ENCODE measurements around the gene GLB1L.

Gene GLB1L

GRCh38 chr2:219278655-219279150 is 33.5 kb upstream of the GLB1L start:
- peaks cover 25% of the 10 kb centered on the region for H3K4me1 ChIP-seq (ENCODE audit: control insufficient read depth, insufficient read depth, low read length)

GRCh38 chr2:219277703-219278654 is 32.7 kb upstream of the GLB1L start:
- Histone ChIP-seq H3K4me1 (ENCODE audit: control insufficient read depth, insufficient read depth, low read length) (peaks cover 25% of the 10 kb centered on the region), H3K9me3 (ENCODE audit: control insufficient read depth, low read length) (no peaks in the 10 kb centered on the region), H3K9ac (ENCODE audit: low read length) (peak overlapping the region; percentile 88), H3K4me3 (ENCODE audit: low read length) (peak overlapping the region; percentile 58), H3K36me3 (ENCODE audit: control insufficient read depth, insufficient read depth, low read length) (no peaks in the 10 kb centered on the region), H3K27me3 (ENCODE audit: control insufficient read depth, insufficient read depth, low read length) (no peaks in the 10 kb centered on the region)

More at GRCh38 chr2:219278655-219279150, 33.5 kb upstream of the GLB1L start:
- Histone ChIP-seq H3K9ac (ENCODE audit: low read length) (peak overlapping the region; percentile 88), H3K27me3 (ENCODE audit: control insufficient read depth, insufficient read depth, low read length) (no peaks in the 10 kb centered on the region), H3K9me3 (ENCODE audit: control insufficient read depth, low read length) (no peaks in the 10 kb centered on the region), H3K4me3 (ENCODE audit: low read length) (peak overlapping the region; percentile 58), H3K36me3 (ENCODE audit: control insufficient read depth, insufficient read depth, low read length) (no peaks in the 10 kb centered on the region)

DNA sequence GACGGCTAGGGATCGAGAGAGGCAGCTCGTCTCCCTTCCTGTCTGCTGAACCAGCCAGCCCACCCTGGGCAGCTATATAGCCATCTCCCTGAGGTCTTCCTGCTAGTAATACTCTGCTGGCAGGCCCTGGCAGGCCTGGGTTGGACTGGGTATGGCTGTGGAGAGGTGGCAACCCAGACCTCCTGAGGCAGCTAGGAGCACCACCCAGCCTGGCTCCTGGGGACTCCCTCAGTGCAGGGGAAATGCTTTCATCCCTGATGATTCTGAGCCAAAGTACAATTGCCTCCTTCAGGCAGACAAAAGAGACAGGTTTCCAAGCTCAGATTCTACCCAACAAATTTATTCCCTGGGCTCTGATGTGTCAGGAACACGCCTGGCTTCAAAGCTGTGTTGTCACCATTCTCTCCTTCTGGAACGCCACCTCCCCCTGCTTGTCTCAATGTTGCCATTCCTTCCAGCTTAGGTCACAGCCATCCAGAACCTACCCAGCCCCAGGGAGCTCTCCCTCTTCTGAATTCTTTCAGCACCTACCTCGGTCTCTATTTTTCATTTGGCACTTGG is 29.2 kb upstream of the GLB1L start:
- H3K4me3 ChIP-seq (ENCODE audit: low read length) = no peak overlapping the region
- peaks cover 4% of the 10 kb centered on the region for H3K27me3 ChIP-seq (ENCODE audit: control insufficient read depth, insufficient read depth, low read length)
- no peaks in the 10 kb centered on the region for H3K36me3 ChIP-seq (ENCODE audit: control insufficient read depth, insufficient read depth, low read length)
- H3K9me3 ChIP-seq (ENCODE audit: control insufficient read depth, low read length) = no peaks in the 10 kb centered on the region
- H3K9ac ChIP-seq (ENCODE audit: low read length) = no peak overlapping the region
- peaks cover 22% of the 10 kb centered on the region for H3K4me1 ChIP-seq (ENCODE audit: control insufficient read depth, insufficient read depth, low read length)

- H3K36me3 ChIP-seq (ENCODE audit: control insufficient read depth, insufficient read depth, low read length) = no peaks in the 10 kb centered on the region
- peaks cover 5% of the 10 kb centered on the region for H3K27me3 ChIP-seq (ENCODE audit: control insufficient read depth, insufficient read depth, low read length)
- peaks cover 23% of the 10 kb centered on the region for H3K4me1 ChIP-seq (ENCODE audit: control insufficient read depth, insufficient read depth, low read length)
- no peak overlapping the region for H3K4me3 ChIP-seq (ENCODE audit: low read length)
- no peak overlapping the region for H3K9ac ChIP-seq (ENCODE audit: low read length)
- H3K9me3 ChIP-seq (ENCODE audit: control insufficient read depth, low read length) = no peaks in the 10 kb centered on the region
Observed at GRCh38 chr2:219273937-219274336, 28.7 kb upstream of the GLB1L start.

GRCh38 chr2:219272995-219273394 is 27.8 kb upstream of the GLB1L start:
- Histone ChIP-seq H3K36me3 (ENCODE audit: control insufficient read depth, insufficient read depth, low read length) (no peaks in the 10 kb centered on the region), H3K4me3 (ENCODE audit: low read length) (no peak overlapping the region), H3K9ac (ENCODE audit: low read length) (no peak overlapping the region), H3K27me3 (ENCODE audit: control insufficient read depth, insufficient read depth, low read length) (peaks cover 5% of the 10 kb centered on the region), H3K4me1 (ENCODE audit: control insufficient read depth, insufficient read depth, low read length) (peaks cover 14% of the 10 kb centered on the region), H3K9me3 (ENCODE audit: control insufficient read depth, low read length) (no peaks in the 10 kb centered on the region)

DNA sequence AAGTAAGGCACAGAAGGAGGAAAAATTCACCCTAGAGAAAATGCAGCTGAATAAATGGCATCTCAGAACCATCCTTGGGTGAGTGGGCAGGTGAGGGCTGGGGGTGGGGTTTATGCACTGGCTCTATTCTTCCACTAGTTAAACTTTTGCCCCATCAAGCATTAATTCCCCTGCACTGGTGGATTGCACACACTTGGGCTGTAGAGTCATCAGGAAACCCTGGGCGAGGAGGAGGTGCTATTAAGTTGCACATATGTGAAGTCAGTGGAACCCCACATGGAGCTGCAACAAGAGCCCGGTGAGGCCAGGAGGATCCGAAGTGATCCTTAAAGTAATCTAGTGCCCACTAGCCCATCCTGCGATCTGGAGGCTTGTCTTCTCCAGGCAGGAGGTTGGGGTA is 27.1 kb upstream of the GLB1L start:
- no peak overlapping the region for H3K4me3 ChIP-seq (ENCODE audit: low read length)
- no peaks in the 10 kb centered on the region for H3K9me3 ChIP-seq (ENCODE audit: control insufficient read depth, low read length)
- H3K4me1 ChIP-seq (ENCODE audit: control insufficient read depth, insufficient read depth, low read length) = peaks cover 7% of the 10 kb centered on the region

DNA sequence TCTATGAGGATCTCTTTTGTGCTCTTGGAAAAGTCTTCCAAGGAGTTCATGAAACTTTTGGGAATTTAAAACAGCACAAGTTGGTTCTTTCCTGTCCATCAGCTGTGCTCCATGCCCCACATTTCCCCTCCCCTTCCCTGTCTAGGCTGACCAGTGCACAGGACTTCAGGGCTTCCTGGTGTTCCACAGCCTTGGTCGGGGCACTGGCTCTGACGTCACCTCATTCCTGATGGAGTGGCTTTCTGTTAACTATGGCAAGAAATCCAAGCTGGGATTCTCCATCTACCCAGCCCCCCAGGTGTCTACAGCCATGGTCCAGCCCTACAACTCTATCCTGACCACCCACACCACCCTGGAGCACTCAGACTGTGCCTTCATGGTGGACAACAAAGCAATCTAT is 25.8 kb upstream of the GLB1L start:
- H3K4me1 ChIP-seq (ENCODE audit: control insufficient read depth, insufficient read depth, low read length) = peaks cover 7% of the 10 kb centered on the region
- no peak overlapping the region for H3K4me3 ChIP-seq (ENCODE audit: low read length)
- H3K9me3 ChIP-seq (ENCODE audit: control insufficient read depth, low read length) = no peaks in the 10 kb centered on the region
- no peak overlapping the region for H3K9ac ChIP-seq (ENCODE audit: low read length)
- H3K27me3 ChIP-seq (ENCODE audit: control insufficient read depth, insufficient read depth, low read length) = peaks cover 5% of the 10 kb centered on the region
- no peaks in the 10 kb centered on the region for H3K36me3 ChIP-seq (ENCODE audit: control insufficient read depth, insufficient read depth, low read length)

More for the DNA sequence above, 27.1 kb upstream of the GLB1L start:
- Histone ChIP-seq H3K27me3 (ENCODE audit: control insufficient read depth, insufficient read depth, low read length) (peaks cover 5% of the 10 kb centered on the region), H3K9ac (ENCODE audit: low read length) (no peak overlapping the region), H3K36me3 (ENCODE audit: control insufficient read depth, insufficient read depth, low read length) (no peaks in the 10 kb centered on the region)

DNA sequence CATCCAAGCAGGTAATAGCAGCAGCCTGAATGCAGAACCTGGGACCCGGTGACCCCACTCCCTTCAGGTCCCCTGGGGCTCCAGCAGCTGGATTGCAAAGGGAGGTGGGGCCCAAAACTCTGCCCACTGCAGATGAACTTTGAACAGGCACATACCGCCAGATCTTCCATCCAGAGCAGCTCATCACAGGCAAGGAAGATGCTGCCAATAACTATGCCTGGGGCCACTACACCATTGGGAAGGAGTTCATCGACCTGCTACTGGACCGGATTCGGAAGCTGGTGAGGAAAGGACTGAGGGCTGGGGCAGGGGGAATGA is 24.8 kb upstream of the GLB1L start:
- Histone ChIP-seq H3K9me3 (ENCODE audit: control insufficient read depth, low read length) (no peaks in the 10 kb centered on the region), H3K4me1 (ENCODE audit: control insufficient read depth, insufficient read depth, low read length) (peaks cover 7% of the 10 kb centered on the region), H3K27me3 (ENCODE audit: control insufficient read depth, insufficient read depth, low read length) (peaks cover 5% of the 10 kb centered on the region)

GRCh38 chr2:219269362-219270054 is 24.3 kb upstream of the GLB1L start:
- H3K4me1 ChIP-seq (ENCODE audit: control insufficient read depth, insufficient read depth, low read length) = peaks cover 7% of the 10 kb centered on the region
- H3K4me3 ChIP-seq (ENCODE audit: low read length) = no peak overlapping the region
- H3K27me3 ChIP-seq (ENCODE audit: control insufficient read depth, insufficient read depth, low read length) = peaks cover 5% of the 10 kb centered on the region
- no peaks in the 10 kb centered on the region for H3K36me3 ChIP-seq (ENCODE audit: control insufficient read depth, insufficient read depth, low read length)
- H3K9ac ChIP-seq (ENCODE audit: low read length) = no peak overlapping the region
- no peaks in the 10 kb centered on the region for H3K9me3 ChIP-seq (ENCODE audit: control insufficient read depth, low read length)

More for the DNA sequence above, 24.8 kb upstream of the GLB1L start:
- no peaks in the 10 kb centered on the region for H3K36me3 ChIP-seq (ENCODE audit: control insufficient read depth, insufficient read depth, low read length)
- H3K4me3 ChIP-seq (ENCODE audit: low read length) = no peak overlapping the region
- H3K9ac ChIP-seq (ENCODE audit: low read length) = no peak overlapping the region

DNA sequence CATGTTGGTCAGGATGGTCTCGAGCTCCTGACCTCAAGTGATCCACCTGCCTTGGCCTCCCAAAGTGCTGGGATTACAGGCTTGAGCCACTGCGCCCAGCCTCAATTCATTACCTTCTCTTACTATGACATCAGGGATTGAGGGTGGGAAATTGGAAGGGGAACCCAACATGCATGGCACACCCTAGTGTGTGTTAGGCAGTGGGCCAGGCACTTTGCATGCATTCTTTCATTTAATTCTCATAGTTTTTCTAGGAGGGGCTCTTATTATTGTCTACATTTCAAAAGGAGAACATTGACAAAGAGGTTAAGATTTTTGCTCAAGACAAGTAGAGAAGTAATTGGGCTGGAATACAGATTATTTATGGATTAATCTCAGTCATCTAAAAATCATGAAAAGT is 23.1 kb upstream of the GLB1L start:
- H3K9me3 ChIP-seq (ENCODE audit: control insufficient read depth, low read length) = no peaks in the 10 kb centered on the region
- H3K4me1 ChIP-seq (ENCODE audit: control insufficient read depth, insufficient read depth, low read length) = peaks cover 7% of the 10 kb centered on the region
- peaks cover 5% of the 10 kb centered on the region for H3K27me3 ChIP-seq (ENCODE audit: control insufficient read depth, insufficient read depth, low read length)
- no peaks in the 10 kb centered on the region for H3K36me3 ChIP-seq (ENCODE audit: control insufficient read depth, insufficient read depth, low read length)
- H3K4me3 ChIP-seq (ENCODE audit: low read length) = no peak overlapping the region
- no peak overlapping the region for H3K9ac ChIP-seq (ENCODE audit: low read length)

DNA sequence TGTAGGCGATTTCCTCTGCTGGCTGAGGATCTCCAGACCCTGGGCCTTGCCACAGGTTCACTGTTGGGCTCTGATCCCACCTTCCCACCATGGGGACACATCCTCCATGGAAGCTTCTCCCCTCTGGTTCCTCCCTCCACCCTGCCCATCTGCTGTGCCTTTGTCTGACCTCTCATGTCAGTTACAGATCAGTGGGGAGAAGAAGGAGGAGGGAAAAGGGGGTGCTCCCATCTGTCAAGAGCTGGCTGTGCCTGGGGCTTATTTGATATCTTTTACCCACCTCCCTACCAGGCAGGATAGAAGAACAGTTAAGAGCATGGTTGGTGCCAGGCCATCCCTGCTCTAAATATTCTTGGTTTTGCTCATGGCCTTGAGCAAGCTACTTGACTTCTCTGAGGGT is 21.6 kb upstream of the GLB1L start:
- Histone ChIP-seq H3K27me3 (ENCODE audit: control insufficient read depth, insufficient read depth, low read length) (peaks cover 5% of the 10 kb centered on the region), H3K4me1 (ENCODE audit: control insufficient read depth, insufficient read depth, low read length) (peaks cover 7% of the 10 kb centered on the region), H3K36me3 (ENCODE audit: control insufficient read depth, insufficient read depth, low read length) (no peaks in the 10 kb centered on the region), H3K9ac (ENCODE audit: low read length) (no peak overlapping the region), H3K9me3 (ENCODE audit: control insufficient read depth, low read length) (no peaks in the 10 kb centered on the region), H3K4me3 (ENCODE audit: low read length) (no peak overlapping the region)

GRCh38 chr2:219266232-219266631 is 21.0 kb upstream of the GLB1L start:
- H3K27me3 ChIP-seq (ENCODE audit: control insufficient read depth, insufficient read depth, low read length) = peaks cover 5% of the 10 kb centered on the region
- H3K36me3 ChIP-seq (ENCODE audit: control insufficient read depth, insufficient read depth, low read length) = no peaks in the 10 kb centered on the region
- H3K9ac ChIP-seq (ENCODE audit: low read length) = no peak overlapping the region
- no peak overlapping the region for H3K4me3 ChIP-seq (ENCODE audit: low read length)
- peaks cover 7% of the 10 kb centered on the region for H3K4me1 ChIP-seq (ENCODE audit: control insufficient read depth, insufficient read depth, low read length)
- no peaks in the 10 kb centered on the region for H3K9me3 ChIP-seq (ENCODE audit: control insufficient read depth, low read length)
